PC-3 (cell line): ENCODE measurements around the gene PIGH.

ENCODE experiments used
- EZH2phosphoT487 ChIP-seq: fragments of 300-600 bp; sonication (generic); IDR thresholded peaks from 2 replicates; pipeline ENCODE4 v1.6.1; 2018; ENCODE audit warnings: mild to moderate bottlenecking, antibody characterized with exemption, low read length, borderline replicate concordance
- TF ChIP-seq, protein P1 (sequence below): fragments of 300-600 bp; sonication (generic); conservative IDR thresholded peaks from 2 replicates; pipeline ENCODE4 v1.5.1; 2017; ENCODE audit warnings: antibody characterized with exemption, low read depth, mild to moderate bottlenecking, low read length

DNA sequence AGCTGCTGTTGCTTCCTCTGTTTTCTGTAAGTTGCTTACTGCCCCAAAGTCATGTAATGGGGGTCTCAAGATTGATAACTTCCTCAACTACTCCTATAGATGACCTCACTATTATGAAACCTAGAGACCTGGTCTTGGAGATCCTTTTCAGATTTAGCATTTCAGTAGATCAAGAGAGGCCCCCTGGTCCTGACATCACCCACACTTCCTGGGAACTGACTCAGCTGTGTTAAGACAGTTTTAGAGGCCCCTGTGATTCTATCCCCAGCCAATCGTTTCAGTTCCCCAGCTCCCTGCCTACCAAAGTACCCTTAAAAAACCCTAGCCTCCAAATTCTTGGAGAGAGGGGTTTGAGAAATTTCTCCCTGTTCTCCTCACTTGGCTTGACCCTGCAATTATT is 10.4 kb upstream of the PIGH start:
- TF ChIP-seq, protein P1, sequence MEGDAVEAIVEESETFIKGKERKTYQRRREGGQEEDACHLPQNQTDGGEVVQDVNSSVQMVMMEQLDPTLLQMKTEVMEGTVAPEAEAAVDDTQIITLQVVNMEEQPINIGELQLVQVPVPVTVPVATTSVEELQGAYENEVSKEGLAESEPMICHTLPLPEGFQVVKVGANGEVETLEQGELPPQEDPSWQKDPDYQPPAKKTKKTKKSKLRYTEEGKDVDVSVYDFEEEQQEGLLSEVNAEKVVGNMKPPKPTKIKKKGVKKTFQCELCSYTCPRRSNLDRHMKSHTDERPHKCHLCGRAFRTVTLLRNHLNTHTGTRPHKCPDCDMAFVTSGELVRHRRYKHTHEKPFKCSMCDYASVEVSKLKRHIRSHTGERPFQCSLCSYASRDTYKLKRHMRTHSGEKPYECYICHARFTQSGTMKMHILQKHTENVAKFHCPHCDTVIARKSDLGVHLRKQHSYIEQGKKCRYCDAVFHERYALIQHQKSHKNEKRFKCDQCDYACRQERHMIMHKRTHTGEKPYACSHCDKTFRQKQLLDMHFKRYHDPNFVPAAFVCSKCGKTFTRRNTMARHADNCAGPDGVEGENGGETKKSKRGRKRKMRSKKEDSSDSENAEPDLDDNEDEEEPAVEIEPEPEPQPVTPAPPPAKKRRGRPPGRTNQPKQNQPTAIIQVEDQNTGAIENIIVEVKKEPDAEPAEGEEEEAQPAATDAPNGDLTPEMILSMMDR, result no peak
- TF ChIP-seq EZH2phosphoT487, result no peak
